Activated CD8-positive, alpha-beta memory T cell treated with anti-CD3 and anti-CD28 coated beads, Interleukin-2, amount 50 U/mL, for 1 hour (primary cell): ENCODE data around the gene ANKRD33.

Experiments
- DNase-seq: peaks from one replicate; pipeline ENCODE4 v3.0.0-alpha.2; 2020; ENCODE audit errors: extremely low read depth

The ANKRD33 gene

GRCh38 chr12:51920046-51920445, 32.1 kb downstream of the ANKRD33 start:
- no peak for DNase-seq

GRCh38 chr12:51921017-51921725, 33.3 kb downstream of the ANKRD33 start:
- no peak for DNase-seq

- DNase-seq = no peak
Measured at GRCh38 chr12:51922146-51922545, 34.2 kb downstream of the ANKRD33 start.

GRCh38 chr12:51922762-51923505, 35.0 kb downstream of the ANKRD33 start:
- no peak for DNase-seq

GRCh38 chr12:51923506-51924365, 35.8 kb downstream of the ANKRD33 start:
- peak; percentile 5 for DNase-seq

GRCh38 chr12:51924551-51925319, 36.8 kb downstream of the ANKRD33 start:
- no peak for DNase-seq

- DNase-seq = no peak
Measured at GRCh38 chr12:51925346-51926063, 37.6 kb downstream of the ANKRD33 start.

GRCh38 chr12:51926064-51926632, 38.2 kb downstream of the ANKRD33 start:
- no peak for DNase-seq

- peak; percentile 10 for DNase-seq
Measured at GRCh38 chr12:51926718-51927117, 38.8 kb downstream of the ANKRD33 start.

- DNase-seq = no peak
Measured at GRCh38 chr12:51932218-51933076, 44.5 kb downstream of the ANKRD33 start.

- DNase-seq = no peak
Measured at GRCh38 chr12:51934080-51934479, 46.2 kb downstream of the ANKRD33 start.

- no peak for DNase-seq
Measured at GRCh38 chr12:51937926-51938325, 50.0 kb downstream of the ANKRD33 start.

- DNase-seq = no peak
Measured at GRCh38 chr12:51938726-51939125, 50.8 kb downstream of the ANKRD33 start.

- no peak for DNase-seq
Measured at GRCh38 chr12:51941011-51941581, 53.2 kb downstream of the ANKRD33 start.
